ENCODE results near the gene MAML3.
"Not testable (repeated sequence)": the region's sequence is repeated elsewhere in the genome, so short reads cannot be mapped to it uniquely, and the experiment has no call there.

The MAML3 gene

GRCh38 chr4:139956507-139957017, 197.4 kb downstream of the MAML3 start:
- DNase-seq = no peak

GRCh38 chr4:139955600-139955999, 198.4 kb downstream of the MAML3 start:
- no peak for DNase-seq

- no peak for DNase-seq
Observed at GRCh38 chr4:139954512-139954911, 199.5 kb downstream of the MAML3 start.

- DNase-seq = peak; percentile 57
Observed at GRCh38 chr4:139951021-139951420, 203.0 kb downstream of the MAML3 start.

GRCh38 chr4:139950568-139950967, 203.4 kb downstream of the MAML3 start:
- DNase-seq = peak; percentile 92

- not testable (repeated sequence) for DNase-seq
Observed at GRCh38 chr4:139944916-139945315, 209.1 kb downstream of the MAML3 start.

- DNase-seq = no peak
Observed at GRCh38 chr4:139943277-139943676, 210.7 kb downstream of the MAML3 start.

GRCh38 chr4:139942241-139942640, 211.7 kb downstream of the MAML3 start:
- DNase-seq = no peak

- no peak for DNase-seq
Observed at GRCh38 chr4:139940600-139940999, 213.4 kb downstream of the MAML3 start.

- DNase-seq = no peak
Observed at GRCh38 chr4:139938414-139938813, 215.6 kb downstream of the MAML3 start.

- DNase-seq = no peak
Observed at GRCh38 chr4:139935911-139936310, 218.1 kb downstream of the MAML3 start.

- DNase-seq = no peak
Observed at GRCh38 chr4:139934708-139935195, 219.2 kb downstream of the MAML3 start.

- DNase-seq = peak; percentile 24
Observed at GRCh38 chr4:139934057-139934707, 219.8 kb downstream of the MAML3 start.

GRCh38 chr4:139933541-139933940, 220.4 kb downstream of the MAML3 start:
- DNase-seq = no peak

- DNase-seq = no peak
Observed at GRCh38 chr4:139933104-139933503, 220.9 kb downstream of the MAML3 start.

- DNase-seq = no peak
Observed at GRCh38 chr4:139924782-139925181, 229.2 kb downstream of the MAML3 start.

- no peak for DNase-seq
Observed at GRCh38 chr4:139922406-139923024, 231.5 kb downstream of the MAML3 start.

GRCh38 chr4:139921429-139922184, 232.4 kb downstream of the MAML3 start:
- DNase-seq = no peak

GRCh38 chr4:139920486-139921002, 233.4 kb downstream of the MAML3 start:
- no peak for DNase-seq

GRCh38 chr4:139919521-139919920, 234.5 kb downstream of the MAML3 start:
- DNase-seq = no peak

- no peak for DNase-seq
Observed at GRCh38 chr4:139919004-139919403, 235.0 kb downstream of the MAML3 start.

- DNase-seq = no peak
Observed at GRCh38 chr4:139918591-139918990, 235.4 kb downstream of the MAML3 start.

GRCh38 chr4:139917896-139918295, 236.1 kb downstream of the MAML3 start:
- no peak for DNase-seq

Measured in hematopoietic multipotent progenitor cell treated with erythropoietin and hydrocortisone succinate and interleukin-3 and kit ligand, for 4 days (in vitro differentiated cells).